Transverse colon (tissue), 3 donors: ENCODE measurements around the gene ZBED1.

Experiments
- POLR2A ChIP-seq: fragments of 450-650 bp; IDR thresholded peaks from one replicate; pipeline ENCODE4 v1.6.1; 2016; ENCODE audit warnings: antibody characterized with exemption, mild to moderate bottlenecking, moderate library complexity
- POLR2AphosphoS5 ChIP-seq, 3 donors: sonication (generic); formaldehyde crosslinking; IDR thresholded peaks; one replicate each; pipeline ENCODE4 v1.6.1; 2016; ENCODE audit warnings: antibody characterized with exemption in 3 of 3

DNA sequence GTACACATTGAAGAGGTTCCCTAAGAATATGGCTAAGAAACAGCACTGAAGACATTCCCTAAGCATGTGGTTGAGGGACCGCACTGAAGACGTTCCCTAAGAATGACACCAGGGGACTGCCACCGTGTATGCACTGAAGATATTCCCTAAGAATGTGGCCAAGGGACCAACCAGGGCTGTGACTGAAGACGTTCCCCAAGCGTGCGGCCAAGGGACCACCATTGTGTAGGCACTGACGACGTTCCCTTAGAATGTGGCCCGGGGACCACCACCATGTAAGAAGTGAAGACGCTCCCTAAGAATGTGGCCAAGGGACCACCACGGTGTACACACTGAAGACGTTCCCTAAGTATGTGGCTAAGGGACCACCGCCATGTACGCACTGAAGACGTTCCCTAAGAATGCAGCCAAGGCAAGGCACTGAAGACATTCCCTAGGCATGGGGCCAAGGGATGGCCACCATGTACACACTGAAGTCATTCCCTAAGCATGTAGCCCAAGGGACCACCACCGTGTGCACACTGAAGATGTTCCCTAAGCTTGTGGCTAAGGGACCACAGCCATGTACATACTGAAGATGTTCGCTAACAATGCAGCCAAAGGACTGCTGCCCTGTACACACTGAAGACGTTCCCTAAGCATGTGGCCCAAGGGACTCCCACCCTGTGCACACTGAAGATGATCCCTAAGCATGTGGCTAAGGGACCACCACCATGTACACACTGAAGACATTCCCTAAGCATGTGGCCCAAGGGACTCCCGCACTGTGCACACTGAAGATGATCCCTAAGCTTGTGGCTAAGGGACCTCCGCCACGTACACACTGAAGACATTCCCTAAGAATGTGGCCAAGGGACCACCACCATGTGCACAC is 22.0 kb downstream of the ZBED1 start:
- no peak for TF ChIP-seq POLR2AphosphoS5 (IDR thresholded peaks at IDR 0.05)
- no peak for TF ChIP-seq POLR2A
